NCI-H510A treated with DMSO at 0.1 percent for 48 hours (cell line): ENCODE measurements around the gene GALNT3.

Experiments
- DNase-seq: peaks from one replicate; lab custom pipeline; 2025; lab: John Stamatoyannopoulos, UW

Gene GALNT3

GRCh38 chr2:165793779-165794535 is at the start of gene GALNT3:
GALNT3 (minus strand) TSS chr2:165794247; CDS start chr2:165770700, 23,547 bp downstream.
- peak; percentile 77 for DNase-seq

GRCh38 chr2:165843351-165843750 is 49.3 kb upstream of the GALNT3 start:
- DNase-seq = peak; percentile 52

GRCh38 chr2:165840333-165840958 is 46.4 kb upstream of the GALNT3 start:
- DNase-seq = no peak

- no peak for DNase-seq
Observed at GRCh38 chr2:165839610-165840009, 45.6 kb upstream of the GALNT3 start.

- no peak for DNase-seq
Observed at GRCh38 chr2:165837122-165837521, 43.1 kb upstream of the GALNT3 start.

- DNase-seq = no peak
Observed at GRCh38 chr2:165835363-165835762, 41.3 kb upstream of the GALNT3 start.

GRCh38 chr2:165833156-165833555 is 39.1 kb upstream of the GALNT3 start:
- DNase-seq = no peak

GRCh38 chr2:165827921-165828276 is 33.9 kb upstream of the GALNT3 start:
- DNase-seq = no peak

- peak; percentile 30 for DNase-seq
Observed at GRCh38 chr2:165827016-165827920, 33.2 kb upstream of the GALNT3 start.

GRCh38 chr2:165825041-165825440 is 31.0 kb upstream of the GALNT3 start:
- DNase-seq = peak; percentile 86

GRCh38 chr2:165820296-165820695 is 26.2 kb upstream of the GALNT3 start:
- DNase-seq = no peak

GRCh38 chr2:165818920-165819319 is 24.9 kb upstream of the GALNT3 start:
- DNase-seq = no peak

- no peak for DNase-seq
Observed at GRCh38 chr2:165815299-165816141, 21.5 kb upstream of the GALNT3 start.

- no peak for DNase-seq
Observed at GRCh38 chr2:165814473-165814872, 20.4 kb upstream of the GALNT3 start.

GRCh38 chr2:165811592-165812370 is 17.7 kb upstream of the GALNT3 start:
- DNase-seq = no peak

- no peak for DNase-seq
Observed at GRCh38 chr2:165810418-165810817, 16.4 kb upstream of the GALNT3 start.

GRCh38 chr2:165804719-165805118 is 10.7 kb upstream of the GALNT3 start:
- DNase-seq = peak; percentile 82

- DNase-seq = no peak
Observed at GRCh38 chr2:165803123-165803760, 9.2 kb upstream of the GALNT3 start.

GRCh38 chr2:165801176-165801575 is 7.1 kb upstream of the GALNT3 start:
- no peak for DNase-seq

GRCh38 chr2:165796819-165797530 is 2.9 kb upstream of the GALNT3 start:
- no peak for DNase-seq
